HG03469 (cell line): ENCODE measurements around the gene CHGA.

Experiments used
- ATAC-seq: cut with Tn5 transposase; IDR thresholded peaks from one replicate; pipeline ENCODE4 v1.9.1; 2021; ENCODE audit warnings: mild to moderate bottlenecking, moderate library complexity, moderate number of reproducible peaks; ENCODE audit not compliant: unreplicated experiment

The CHGA gene

GRCh38 chr14:92922883-92923743, at the start of gene CHGA:
Gene CHGA, plus strand, starts transcription at chr14:92923150. Its CDS starts 210 bp downstream, at chr14:92923360.
- no peak for ATAC-seq

GRCh38 chr14:92874962-92875661, 47.8 kb upstream of the CHGA start:
- no peak for ATAC-seq

DNA sequence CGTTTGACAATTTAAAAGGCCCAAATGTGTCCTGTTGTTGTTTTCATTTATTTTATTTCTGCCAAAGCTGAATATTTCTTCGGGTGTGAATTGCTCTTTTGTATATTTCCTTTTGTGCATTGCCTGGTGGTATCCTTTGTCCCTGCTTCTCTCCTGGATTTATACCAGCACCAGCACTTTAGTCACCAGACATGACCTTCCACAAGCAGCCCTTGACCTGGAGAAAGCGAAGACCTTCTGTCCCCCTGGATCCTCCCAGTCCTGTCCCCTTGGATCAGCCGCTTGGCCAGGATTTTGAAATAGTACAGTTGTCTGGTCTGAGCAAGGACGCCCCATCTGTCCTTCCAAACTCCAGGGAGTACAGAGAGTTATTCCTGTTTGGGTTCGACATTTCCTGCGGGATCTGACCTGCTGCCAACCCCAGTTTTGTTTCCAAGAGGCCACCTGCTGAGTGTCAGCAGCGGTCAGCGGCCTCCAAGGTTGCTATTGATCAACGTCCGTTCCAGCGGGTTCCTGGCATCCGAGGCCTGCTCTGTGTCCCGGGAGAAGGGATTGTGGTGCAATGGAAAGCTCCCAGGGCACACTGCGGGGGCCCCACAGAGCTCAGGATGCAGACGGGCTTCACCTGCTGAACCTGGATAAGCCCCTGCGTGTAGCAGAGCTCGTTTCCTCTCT, 45.1 kb upstream of the CHGA start:
- ATAC-seq: no peak

DNA sequence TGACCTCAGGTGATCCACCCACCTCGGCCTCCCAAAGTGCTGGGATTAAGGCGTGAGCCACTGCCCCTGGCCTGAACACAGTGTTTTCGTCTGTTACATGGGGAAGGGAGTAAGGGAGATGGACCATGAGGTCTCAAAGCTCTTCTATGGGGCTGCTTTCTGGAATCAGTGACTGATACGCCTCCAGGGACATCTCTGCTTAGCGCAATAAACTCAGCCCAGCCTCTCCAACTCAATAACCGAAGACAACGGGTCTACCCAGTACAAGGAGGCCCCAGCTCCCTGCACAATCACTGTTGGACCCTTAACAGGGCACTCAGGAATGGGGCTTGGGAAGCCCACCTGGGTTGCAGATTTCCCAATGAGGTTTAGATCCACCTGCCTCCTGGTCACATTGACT, 42.6 kb upstream of the CHGA start:
- no peak for ATAC-seq

DNA sequence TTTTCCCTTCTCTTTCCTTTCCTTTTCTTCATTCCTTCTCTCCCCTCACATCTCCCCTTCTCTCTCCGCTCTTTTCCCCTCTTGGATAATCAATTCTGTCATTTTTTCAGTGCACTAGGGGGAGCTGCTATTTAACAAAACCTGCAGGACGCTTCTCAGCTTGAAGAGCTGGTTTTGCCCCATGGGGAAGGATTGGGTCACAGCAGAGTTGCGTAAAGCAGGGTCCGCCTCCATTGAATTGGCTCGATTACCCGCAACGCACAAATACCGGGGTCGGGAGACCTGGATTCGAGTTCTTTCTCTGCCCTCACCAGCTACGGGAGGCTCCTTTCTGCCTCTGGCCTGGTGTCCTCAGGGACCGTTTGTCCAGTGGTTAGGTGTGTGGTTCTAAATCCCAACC, 42.1 kb upstream of the CHGA start:
- no peak for ATAC-seq

GRCh38 chr14:92883066-92883465, 39.9 kb upstream of the CHGA start:
- ATAC-seq: no peak

GRCh38 chr14:92884410-92884809, 38.5 kb upstream of the CHGA start:
- no peak for ATAC-seq

GRCh38 chr14:92885279-92886061, 37.5 kb upstream of the CHGA start:
- no peak for ATAC-seq

DNA sequence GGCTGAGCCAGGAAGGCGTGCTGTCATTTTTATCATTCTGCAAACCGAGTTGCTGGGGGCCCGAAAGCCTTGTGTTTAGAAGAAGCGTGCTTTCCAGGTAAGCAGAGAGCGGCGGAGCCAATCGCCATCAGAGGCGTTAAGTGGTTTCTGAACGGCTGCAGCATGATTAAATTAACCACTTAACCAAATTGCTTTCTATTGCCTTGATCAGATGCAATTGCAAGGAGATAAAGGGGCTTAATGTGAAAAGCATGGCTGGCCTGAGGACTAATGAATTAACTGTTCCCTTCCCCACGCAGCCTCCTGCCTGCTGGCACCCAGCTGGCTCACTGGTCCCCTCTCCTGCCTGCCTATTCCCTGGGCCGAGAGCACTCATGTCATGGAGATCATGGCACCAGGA, 36.6 kb upstream of the CHGA start:
- ATAC-seq: no peak

DNA sequence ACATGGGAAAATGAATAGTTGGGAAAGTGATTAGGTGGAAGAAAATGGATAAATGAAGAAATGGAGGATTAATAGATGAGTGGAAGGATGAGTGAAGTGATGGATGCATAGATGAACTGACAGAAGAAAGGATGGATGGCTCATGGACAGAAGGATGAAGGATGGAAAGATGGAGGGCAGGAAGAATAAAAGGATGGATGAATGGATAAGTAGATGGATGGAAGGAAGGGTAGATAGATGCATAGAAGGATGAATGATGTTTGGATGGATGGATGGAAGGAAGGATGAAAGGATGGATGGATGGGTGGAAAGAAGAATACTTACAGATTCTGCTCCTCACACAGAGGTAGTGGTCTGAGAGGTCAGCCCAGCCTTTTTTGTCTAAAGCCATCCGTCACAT, 35.8 kb upstream of the CHGA start:
- ATAC-seq: no peak

DNA sequence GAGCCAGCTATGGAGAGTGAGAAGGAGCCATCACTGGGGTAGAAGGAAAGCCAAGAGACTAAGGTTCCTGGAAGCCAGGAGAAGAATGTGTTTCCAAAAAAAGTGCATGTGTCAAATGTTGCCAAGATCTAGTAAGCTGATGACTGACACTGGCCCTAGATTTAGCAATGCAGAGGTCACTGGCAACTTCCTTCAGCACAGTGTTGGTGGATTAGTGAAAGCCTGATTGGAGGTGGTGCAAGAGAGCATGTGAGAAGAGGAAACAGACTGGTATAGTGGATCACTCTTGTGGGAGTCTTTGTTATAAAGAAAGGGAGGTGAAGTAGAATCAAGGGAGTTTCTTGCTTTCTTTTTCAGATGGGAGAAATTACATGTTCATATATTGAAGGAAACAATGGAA, 34.1 kb upstream of the CHGA start:
- no peak for ATAC-seq

- ATAC-seq: no peak
Measured at GRCh38 chr14:92890830-92891588, 31.9 kb upstream of the CHGA start.

GRCh38 chr14:92892589-92892988, 30.4 kb upstream of the CHGA start:
- no peak for ATAC-seq

GRCh38 chr14:92895352-92895878, 27.5 kb upstream of the CHGA start:
- no peak for ATAC-seq

GRCh38 chr14:92897922-92898565, 24.9 kb upstream of the CHGA start:
- no peak for ATAC-seq

GRCh38 chr14:92898566-92899131, 24.3 kb upstream of the CHGA start:
- no peak for ATAC-seq

DNA sequence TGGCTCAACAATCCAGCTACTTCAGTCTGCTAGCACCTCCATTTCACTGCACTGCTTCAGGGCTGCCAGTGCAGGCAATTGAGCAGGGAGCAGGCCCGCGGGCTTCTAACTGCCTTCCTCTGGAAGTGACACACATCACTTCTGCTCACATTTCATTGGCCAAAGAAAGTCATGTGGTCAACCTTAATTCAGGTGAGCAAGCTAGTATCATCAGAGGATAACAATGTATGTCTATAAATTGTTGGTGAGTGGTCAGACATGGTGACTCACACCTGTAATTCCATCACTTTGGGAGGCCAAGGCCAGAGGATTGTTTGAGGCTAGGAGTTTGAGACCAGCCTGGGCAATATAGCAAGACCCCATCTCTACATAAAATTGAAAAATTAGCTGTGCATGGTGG, 22.3 kb upstream of the CHGA start:
- no peak for ATAC-seq

GRCh38 chr14:92902191-92902590, 20.8 kb upstream of the CHGA start:
- ATAC-seq: no peak

- ATAC-seq: no peak
Measured at GRCh38 chr14:92902726-92903125, 20.2 kb upstream of the CHGA start.
